ENCODE measurements around the gene IFI30. TPM values are rescaled to one million over a fixed set of nuclear protein-coding genes. Genes with fewer than 3 reads are reported as not detected.
A peak's percentile ranks its signal among the peaks of the same experiment; 100 is the strongest.

IFI30 gene
- total and polyA plus RNA-seq, 9 donors = 0.17 to 5.0 (median 0.76) TPM; not detected in 2

GRCh38 chr19:18168673-18169381 lies 4.8 kb upstream of the IFI30 start:
- WGBS (ENCODE audit: insufficient coverage) = 94% methylated on average over 64 of the region's 66 CpGs
- DNase-seq = no peak
- no peak overlapping the region for H3K27ac ChIP-seq (ENCODE audit: low read length)
- peaks cover 9% of the 10 kb centered on the region for H3K4me1 ChIP-seq (ENCODE audit: control insufficient read depth, insufficient read depth, low read length)
- H3K36me3 ChIP-seq (ENCODE audit: control insufficient read depth, insufficient read depth, low read length) = peaks cover 56% of the 10 kb centered on the region
- peaks cover 3% of the 10 kb centered on the region for H3K27me3 ChIP-seq (ENCODE audit: control insufficient read depth, insufficient read depth, low read length)
- no peaks in the 10 kb centered on the region for H3K9me3 ChIP-seq (replicated peaks; ENCODE audit: control insufficient read depth, low read depth, low read length)
- H3K4me3 ChIP-seq (ENCODE audit: low read length) = no peak overlapping the region

- peak; percentile 61 for DNase-seq
- H3K27me3 ChIP-seq (ENCODE audit: control insufficient read depth, insufficient read depth, low read length) = peaks cover 21% of the 10 kb centered on the region
- no peak overlapping the region for H3K4me3 ChIP-seq (ENCODE audit: low read length)
- no peaks in the 10 kb centered on the region for H3K9me3 ChIP-seq (replicated peaks; ENCODE audit: control insufficient read depth, low read depth, low read length)
- WGBS (ENCODE audit: insufficient coverage) = 64% methylated on average over 9 of the region's 16 CpGs
- peaks cover 48% of the 10 kb centered on the region for H3K36me3 ChIP-seq (ENCODE audit: control insufficient read depth, insufficient read depth, low read length)
- H3K27ac ChIP-seq (ENCODE audit: low read length) = peak overlapping the region; percentile 31
- H3K4me1 ChIP-seq (ENCODE audit: control insufficient read depth, insufficient read depth, low read length) = peaks cover 15% of the 10 kb centered on the region
These were observed 2.8 kb upstream of the IFI30 start for GRCh38 chr19:18170714-18171255.

- Histone ChIP-seq H3K9me3 (replicated peaks; ENCODE audit: control insufficient read depth, low read depth, low read length) (no peaks in the 10 kb centered on the region), H3K27ac (ENCODE audit: low read length) (no peak overlapping the region), H3K27me3 (ENCODE audit: control insufficient read depth, insufficient read depth, low read length) (peaks cover 25% of the 10 kb centered on the region), H3K4me1 (ENCODE audit: control insufficient read depth, insufficient read depth, low read length) (peaks cover 15% of the 10 kb centered on the region), H3K4me3 (ENCODE audit: low read length) (no peak overlapping the region), H3K36me3 (ENCODE audit: control insufficient read depth, insufficient read depth, low read length) (peaks cover 38% of the 10 kb centered on the region)
- DNase-seq = no peak
- WGBS (ENCODE audit: insufficient coverage) = 81% methylated on average over 7 of the region's 8 CpGs
These were observed 1.8 kb upstream of the IFI30 start for GRCh38 chr19:18171605-18172327.

- no peak for DNase-seq
- no peak overlapping the region for H3K27ac ChIP-seq (ENCODE audit: low read length)
- peaks cover 27% of the 10 kb centered on the region for H3K27me3 ChIP-seq (ENCODE audit: control insufficient read depth, insufficient read depth, low read length)
- no peak overlapping the region for H3K4me3 ChIP-seq (ENCODE audit: low read length)
- WGBS (ENCODE audit: insufficient coverage) = 65% methylated on average over 2 of the region's 7 CpGs
- H3K4me1 ChIP-seq (ENCODE audit: control insufficient read depth, insufficient read depth, low read length) = peaks cover 15% of the 10 kb centered on the region
- H3K9me3 ChIP-seq (replicated peaks; ENCODE audit: control insufficient read depth, low read depth, low read length) = no peaks in the 10 kb centered on the region
- peaks cover 31% of the 10 kb centered on the region for H3K36me3 ChIP-seq (ENCODE audit: control insufficient read depth, insufficient read depth, low read length)
These were observed 1.1 kb upstream of the IFI30 start for GRCh38 chr19:18172331-18173053.

- peak; percentile 62 for DNase-seq
- peaks cover 28% of the 10 kb centered on the region for H3K27me3 ChIP-seq (ENCODE audit: control insufficient read depth, insufficient read depth, low read length)
- peaks cover 15% of the 10 kb centered on the region for H3K4me1 ChIP-seq (ENCODE audit: control insufficient read depth, insufficient read depth, low read length)
- no peaks in the 10 kb centered on the region for H3K9me3 ChIP-seq (replicated peaks; ENCODE audit: control insufficient read depth, low read depth, low read length)
- peaks cover 25% of the 10 kb centered on the region for H3K36me3 ChIP-seq (ENCODE audit: control insufficient read depth, insufficient read depth, low read length)
- peak overlapping the region; percentile 37 for H3K27ac ChIP-seq (ENCODE audit: low read length)
- H3K4me3 ChIP-seq (ENCODE audit: low read length) = no peak overlapping the region
- WGBS (ENCODE audit: insufficient coverage) = 39% methylated on average over 13 of the region's 18 CpGs
These were observed 500 bp upstream of the IFI30 start for GRCh38 chr19:18173054-18173571.

- Histone ChIP-seq H3K36me3 (ENCODE audit: control insufficient read depth, insufficient read depth, low read length) (peaks cover 8% of the 10 kb centered on the region), H3K4me3 (ENCODE audit: low read length) (no peak overlapping the region), H3K9me3 (replicated peaks; ENCODE audit: control insufficient read depth, low read depth, low read length) (no peaks in the 10 kb centered on the region), H3K4me1 (ENCODE audit: control insufficient read depth, insufficient read depth, low read length) (peaks cover 15% of the 10 kb centered on the region), H3K27ac (ENCODE audit: low read length) (no peak overlapping the region), H3K27me3 (ENCODE audit: control insufficient read depth, insufficient read depth, low read length) (peaks cover 28% of the 10 kb centered on the region)
- DNase-seq = no peak
- WGBS (ENCODE audit: insufficient coverage) = 84% methylated on average over 11 of the region's 11 CpGs
These were observed 1.4 kb downstream of the IFI30 start for GRCh38 chr19:18174983-18175382.

- peaks cover 2% of the 10 kb centered on the region for H3K36me3 ChIP-seq (ENCODE audit: control insufficient read depth, insufficient read depth, low read length)
- 84% methylated on average over 9 of the region's 19 CpGs for WGBS (ENCODE audit: insufficient coverage)
- DNase-seq = no peak
- H3K27me3 ChIP-seq (ENCODE audit: control insufficient read depth, insufficient read depth, low read length) = peaks cover 28% of the 10 kb centered on the region
- no peak overlapping the region for H3K27ac ChIP-seq (ENCODE audit: low read length)
- no peaks in the 10 kb centered on the region for H3K9me3 ChIP-seq (replicated peaks; ENCODE audit: control insufficient read depth, low read depth, low read length)
- H3K4me3 ChIP-seq (ENCODE audit: low read length) = no peak overlapping the region
- H3K4me1 ChIP-seq (ENCODE audit: control insufficient read depth, insufficient read depth, low read length) = peaks cover 15% of the 10 kb centered on the region
These were observed 3.0 kb downstream of the IFI30 start for GRCh38 chr19:18176367-18177310.

GRCh38 chr19:18179957-18180356 lies 6.3 kb downstream of the IFI30 start:
- no peaks in the 10 kb centered on the region for H3K4me1 ChIP-seq (ENCODE audit: control insufficient read depth, insufficient read depth, low read length)
- H3K27me3 ChIP-seq (ENCODE audit: control insufficient read depth, insufficient read depth, low read length) = peaks cover 21% of the 10 kb centered on the region

GRCh38 chr19:18183529-18183928 lies 9.9 kb downstream of the IFI30 start:
- DNase-seq = no peak
- H3K36me3 ChIP-seq (ENCODE audit: control insufficient read depth, insufficient read depth, low read length) = no peaks in the 10 kb centered on the region
- no peaks in the 10 kb centered on the region for H3K9me3 ChIP-seq (replicated peaks; ENCODE audit: control insufficient read depth, low read depth, low read length)

More at GRCh38 chr19:18179957-18180356, 6.3 kb downstream of the IFI30 start:
- Histone ChIP-seq H3K27ac (ENCODE audit: low read length) (no peak overlapping the region), H3K4me3 (ENCODE audit: low read length) (no peak overlapping the region), H3K36me3 (ENCODE audit: control insufficient read depth, insufficient read depth, low read length) (no peaks in the 10 kb centered on the region), H3K9me3 (replicated peaks; ENCODE audit: control insufficient read depth, low read depth, low read length) (no peaks in the 10 kb centered on the region)
- no peak for DNase-seq
- WGBS (ENCODE audit: insufficient coverage) = no CpG with 5 or more reads among the region's 5 CpGs

More at GRCh38 chr19:18183529-18183928, 9.9 kb downstream of the IFI30 start:
- H3K4me3 ChIP-seq (ENCODE audit: low read length) = no peak overlapping the region
- no peak overlapping the region for H3K27ac ChIP-seq (ENCODE audit: low read length)
- H3K27me3 ChIP-seq (ENCODE audit: control insufficient read depth, insufficient read depth, low read length) = peaks cover 6% of the 10 kb centered on the region
- H3K4me1 ChIP-seq (ENCODE audit: control insufficient read depth, insufficient read depth, low read length) = no peaks in the 10 kb centered on the region

Data from muscle of leg (tissue), 11 donors.